HEK293T (cell line): ENCODE measurements around the gene TNIP1.

Source experiments
- CTCF ChIA-PET: fragments of 350-600 bp; formaldehyde crosslinking; extraction: SDS; loops from one replicate; lab custom pipeline; 2021; ENCODE audit warnings: antibody characterized with exemption, inconsistent platforms; lab: Yijun Ruan, JAX
- POLR2A ChIA-PET: fragments of 350-600 bp; formaldehyde crosslinking; extraction: SDS; loops from one replicate; lab custom pipeline; 2020; ENCODE audit warnings: antibody characterized with exemption, inconsistent platforms; lab: Yijun Ruan, JAX
- DNase-seq: peaks from one replicate; pipeline ENCODE4 v3.0.0; 2012; ENCODE audit warnings: mixed read lengths; ENCODE audit errors: extremely low spot score
- ARNT ChIP-seq: fragments of 450-650 bp; IDR thresholded peaks from 2 replicates; pipeline ENCODE4 v1.6.1; 2017; ENCODE audit warnings: mild to moderate bottlenecking
- BHLHE40 ChIP-seq: fragments of 450-650 bp; IDR thresholded peaks from 2 replicates; pipeline ENCODE4 v1.6.1; 2016; ENCODE audit warnings: mild to moderate bottlenecking, moderate library complexity, borderline replicate concordance
- CTBP1 ChIP-seq: fragments of 450-650 bp; IDR thresholded peaks from 2 replicates; pipeline ENCODE4 v1.6.1; 2016; ENCODE audit warnings: borderline replicate concordance
- ELF4 ChIP-seq: fragments of 450-650 bp; IDR thresholded peaks from 2 replicates; pipeline ENCODE4 v1.6.1; 2017; ENCODE audit warnings: antibody characterized with exemption
- FOXA1 ChIP-seq: fragments of 450-650 bp; IDR thresholded peaks from 2 replicates; pipeline ENCODE4 v1.6.1; 2016; ENCODE audit warnings: mild to moderate bottlenecking
- FOXK2 ChIP-seq: fragments of 450-650 bp; IDR thresholded peaks from 2 replicates; pipeline ENCODE4 v1.6.1; 2016; ENCODE audit warnings: mild to moderate bottlenecking
- FOXM1 ChIP-seq: fragments of 450-650 bp; IDR thresholded peaks from 2 replicates; pipeline ENCODE4 v1.6.1; 2017; ENCODE audit warnings: mild to moderate bottlenecking, borderline replicate concordance
- HDGF ChIP-seq: fragments of 450-650 bp; IDR thresholded peaks from 2 replicates; pipeline ENCODE4 v1.6.1; 2017; ENCODE audit warnings: antibody characterized with exemption, borderline replicate concordance
- L3MBTL2 ChIP-seq: fragments of 450-650 bp; conservative IDR thresholded peaks from 2 replicates; pipeline ENCODE4 v1.6.1; 2016; ENCODE audit warnings: mild to moderate bottlenecking
- LEF1 ChIP-seq: fragments of 450-650 bp; IDR thresholded peaks from 2 replicates; pipeline ENCODE4 v1.6.1; 2017; ENCODE audit warnings: mild to moderate bottlenecking, borderline replicate concordance
- NFRKB ChIP-seq: fragments of 450-650 bp; IDR thresholded peaks from 2 replicates; pipeline ENCODE4 v1.6.1; 2016; ENCODE audit warnings: mild to moderate bottlenecking, moderate library complexity
- SP1 ChIP-seq: fragments of 450-650 bp; IDR thresholded peaks from 2 replicates; pipeline ENCODE4 v1.6.1; 2017
- SUZ12 ChIP-seq: fragments of 450-650 bp; IDR thresholded peaks from 2 replicates; pipeline ENCODE4 v1.6.1; 2016; ENCODE audit warnings: mild to moderate bottlenecking
- TARDBP ChIP-seq: fragments of 450-650 bp; IDR thresholded peaks from 2 replicates; pipeline ENCODE4 v1.6.1; 2016
- ZNF384 ChIP-seq: fragments of 450-650 bp; IDR thresholded peaks from 2 replicates; pipeline ENCODE4 v1.6.1; 2016
- TF ChIP-seq, protein P1 (sequence below): fragments of 450-650 bp; IDR thresholded peaks from 2 replicates; pipeline ENCODE4 v1.6.1; 2016

Gene TNIP1

GRCh38 chr5:151084363-151084762, 3.5 kb upstream of the TNIP1 start:
- CTCF ChIA-PET, result interaction anchor here (0.9 kb wide), 1 partner anchor 12 kb away, joined by 3 read pairs; no protein-coding TSS in a partner anchor
- DNase-seq, result no peak
- POLR2A ChIA-PET, result no interaction called here
- no peak for TF ChIP-seq TARDBP
- TF ChIP-seq SUZ12, result no peak
- TF ChIP-seq LEF1, result no peak
- TF ChIP-seq ELF4, result no peak
- TF ChIP-seq NFRKB, result no peak
- TF ChIP-seq ZNF384, result no peak
- no peak for TF ChIP-seq HDGF
- TF ChIP-seq CTBP1, result no peak
- TF ChIP-seq, protein P1, sequence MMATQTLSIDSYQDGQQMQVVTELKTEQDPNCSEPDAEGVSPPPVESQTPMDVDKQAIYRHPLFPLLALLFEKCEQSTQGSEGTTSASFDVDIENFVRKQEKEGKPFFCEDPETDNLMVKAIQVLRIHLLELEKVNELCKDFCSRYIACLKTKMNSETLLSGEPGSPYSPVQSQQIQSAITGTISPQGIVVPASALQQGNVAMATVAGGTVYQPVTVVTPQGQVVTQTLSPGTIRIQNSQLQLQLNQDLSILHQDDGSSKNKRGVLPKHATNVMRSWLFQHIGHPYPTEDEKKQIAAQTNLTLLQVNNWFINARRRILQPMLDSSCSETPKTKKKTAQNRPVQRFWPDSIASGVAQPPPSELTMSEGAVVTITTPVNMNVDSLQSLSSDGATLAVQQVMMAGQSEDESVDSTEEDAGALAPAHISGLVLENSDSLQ, result no peak
- no peak for TF ChIP-seq BHLHE40
- TF ChIP-seq FOXM1, result no peak
- TF ChIP-seq L3MBTL2, result no peak

- POLR2A ChIA-PET, result no interaction called here
- CTCF ChIA-PET, result interaction anchor here (0.6 to 3.8 kb wide), 4 partner anchors 9 to 32 kb away, joined by 3 to 18 read pairs (median 4); no protein-coding TSS in a partner anchor
- DNase-seq, result no peak
Observed at GRCh38 chr5:151083081-151083676, 2.3 kb upstream of the TNIP1 start.

GRCh38 chr5:151082282-151082902, 1.6 kb upstream of the TNIP1 start:
- DNase-seq, result peak; percentile 68
- ChIA-PET CTCF (interaction anchor here (0.6 to 3.8 kb wide), 8 partner anchors 10 to 1113 kb away, joined by 3 to 18 read pairs (median 4); no protein-coding TSS in a partner anchor), POLR2A (interaction anchor here (1.1 to 2.3 kb wide), 4 partner anchors 13 to 170 kb away, joined by 3 to 20 read pairs (median 6); partner anchors contain the start of gene GM2A)
- TF ChIP-seq BHLHE40 (no peak), ZNF384 (no peak), FOXA1 (no peak), NFRKB (no peak), L3MBTL2 (no peak), HDGF (no peak), ARNT (no peak), ELF4 (no peak), FOXM1 (no peak), TARDBP (no peak), CTBP1 (no peak), FOXK2 (no peak), SUZ12 (no peak), LEF1 (no peak), SP1 (no peak)
- TF ChIP-seq, protein P1, result no peak

More at GRCh38 chr5:151083081-151083676, 2.3 kb upstream of the TNIP1 start:
- TF ChIP-seq, protein P1, result no peak
- TF ChIP-seq HDGF (no peak), L3MBTL2 (no peak), ZNF384 (no peak), SUZ12 (no peak), FOXA1 (no peak), CTBP1 (no peak), ELF4 (no peak), TARDBP (no peak), BHLHE40 (no peak), SP1 (no peak), LEF1 (no peak), NFRKB (no peak), ARNT (no peak), FOXK2 (no peak), FOXM1 (no peak)

DNA sequence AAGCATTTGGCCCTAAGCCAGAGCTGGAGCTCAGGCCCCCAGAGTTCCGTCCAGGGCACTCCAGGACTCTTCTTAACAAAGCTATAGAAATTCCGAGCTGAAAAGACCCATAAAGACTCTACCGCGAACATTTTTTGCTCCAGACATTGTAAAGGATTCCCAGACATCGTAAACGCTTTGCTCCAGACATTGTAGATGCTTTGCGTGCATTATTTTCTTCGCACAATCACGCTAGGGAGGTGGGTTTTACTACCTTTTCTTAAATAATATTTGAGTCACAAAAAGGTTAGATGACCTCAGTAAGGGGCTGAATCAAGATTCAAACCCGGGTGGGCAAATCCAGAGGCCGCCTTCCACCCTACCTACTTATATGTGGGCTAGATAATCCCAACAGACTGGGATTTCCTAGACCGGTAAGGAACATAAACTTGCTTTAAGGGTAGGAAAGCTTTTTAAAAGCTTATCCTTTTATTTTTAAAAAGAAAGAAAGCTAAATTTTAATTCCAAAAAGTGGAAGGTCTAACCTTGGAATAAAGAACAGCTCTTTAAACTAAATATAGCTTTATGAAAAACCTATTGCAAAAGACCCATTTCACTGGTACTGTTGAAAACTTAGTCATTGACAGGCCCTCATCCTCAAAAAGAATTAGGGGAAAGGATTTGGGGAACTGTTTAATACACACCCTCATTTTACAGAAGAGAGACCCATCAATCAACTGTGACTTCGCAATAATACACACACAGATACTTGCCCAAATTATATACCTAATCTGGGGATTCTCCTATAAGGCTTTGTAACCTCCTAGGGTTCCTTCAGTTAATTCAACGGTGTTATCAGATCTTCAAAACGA, 822 bp upstream of the TNIP1 start:
- no peak for DNase-seq
- TF ChIP-seq, protein P1, result peak; percentile 74
- no peak for TF ChIP-seq TARDBP
- TF ChIP-seq FOXM1, result no peak
- CTCF ChIA-PET, result interaction anchor here (0.7 to 3.8 kb wide), 6 partner anchors 9 to 1112 kb away, joined by 3 to 18 read pairs (median 4); no protein-coding TSS in a partner anchor
- POLR2A ChIA-PET, result interaction anchor here (0.7 to 2.3 kb wide), 10 partner anchors 8 to 171 kb away, joined by 3 to 20 read pairs (median 3); partner anchors contain the start of gene GM2A
